ENCODE measurements around the gene B3GNT3. TPM values are rescaled to one million over a fixed set of nuclear protein-coding genes. Genes with fewer than 3 reads are reported as not detected.

Gene B3GNT3
- polyA plus RNA-seq, 3 donors = not detected

DNA sequence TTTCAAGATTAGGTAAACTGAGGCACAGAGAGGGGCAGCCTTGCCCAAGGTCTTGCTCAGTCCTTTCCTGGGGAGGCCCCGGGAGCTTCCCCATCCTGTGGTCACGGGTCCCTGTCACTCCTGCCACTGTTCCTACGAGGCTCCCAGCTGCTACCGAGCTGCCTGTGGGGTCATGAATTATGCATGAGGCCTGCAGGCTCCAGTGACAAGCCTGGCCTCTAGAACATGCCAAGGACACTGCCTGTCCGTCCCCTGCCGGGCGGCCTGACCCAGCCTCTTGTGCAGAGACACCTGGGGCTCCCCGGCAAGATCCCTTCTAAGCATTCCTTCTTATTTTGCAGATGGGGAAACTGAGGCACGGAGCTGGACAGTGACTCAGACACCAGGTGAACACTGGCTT is 41.0 kb upstream of the B3GNT3 start:
- H3K4me3 Mint-ChIP-seq = no peak overlapping the region
- Histone ChIP-seq H3K4me1 (ENCODE audit: control insufficient read depth in 1 of 2, insufficient read depth in 2 of 2, low read length in 2 of 2) (peaks cover 64 to 72% of the 10 kb centered on the region in 2 donors), H3K9me3 (replicated peaks in 1 of 2; ENCODE audit: control insufficient read depth in 1 of 2, insufficient read depth in 1 of 2, low read length in 2 of 2) (no peaks in the 10 kb centered on the region), H3K4me2 (replicated peaks; ENCODE audit: extremely low read depth, low read length, poor library complexity, severe bottlenecking) (peak overlapping the region; percentile 28), H2AFZ (ENCODE audit: insufficient read depth, low read depth, low read length, poor library complexity, severe bottlenecking) (no peak overlapping the region), H4K20me1 (ENCODE audit: insufficient read depth, low read length) (peaks cover 8% of the 10 kb centered on the region), H3K4me3 (replicated peaks in 1 of 3; ENCODE audit: low read depth in 2 of 3, low read length in 3 of 3) (peak overlapping the region in 1 of 3 experiments; percentile 1), H3K27me3 (ENCODE audit: control insufficient read depth in 2 of 2, insufficient read depth in 2 of 2, low read length in 2 of 2) (no peaks in the 10 kb centered on the region), H3K79me2 (ENCODE audit: insufficient read depth, low read length) (peaks cover 56% of the 10 kb centered on the region), H3K36me3 (replicated peaks in 1 of 2; ENCODE audit: control insufficient read depth in 1 of 2, insufficient read depth in 2 of 2, low read length in 2 of 2) (peaks cover 17 to 38% of the 10 kb centered on the region in 2 donors), H3K27ac (ENCODE audit: low read depth in 1 of 2, low read length in 2 of 2) (peak overlapping the region; percentile 65 to 76), H3K9ac (ENCODE audit: insufficient read depth, low read length, poor library complexity, severe bottlenecking) (no peak overlapping the region)
- WGBS (ENCODE audit: insufficient coverage) = 53% methylated on average over 9 of the region's 9 CpGs
- H3K4me1 Mint-ChIP-seq = peaks cover 58% of the 10 kb centered on the region
- no peak for DNase-seq
- peaks cover 34 to 51% of the 10 kb centered on the region in 2 donors for H3K36me3 Mint-ChIP-seq
- H3K27me3 Mint-ChIP-seq (ENCODE audit: low read depth in 3 of 3) = peaks cover 0 to 2% (median 1%) of the 10 kb centered on the region in 3 donors
- H3K9me3 Mint-ChIP-seq = no peaks in the 10 kb centered on the region
- intact Hi-C loops (cut with micrococcal nuclease) = no loop called here
- H3K27ac Mint-ChIP-seq = peak overlapping the region; percentile 18 to 93 (median 90)
- no peak for TF ChIP-seq CTCF (IDR thresholded peaks at IDR 0.05)

GRCh38 chr19:17754634-17755442 is 40.1 kb upstream of the B3GNT3 start:
- H3K27me3 Mint-ChIP-seq (ENCODE audit: low read depth in 3 of 3) = peaks cover 0 to 2% (median 1%) of the 10 kb centered on the region in 3 donors
- H3K27ac ChIP-seq (ENCODE audit: low read depth in 1 of 2, low read length in 2 of 2) = peak overlapping the region; percentile 65 to 76
- H3K4me3 ChIP-seq (replicated peaks in 1 of 3; ENCODE audit: low read depth in 2 of 3, low read length in 3 of 3) = peak overlapping the region in 1 of 3 experiments; percentile 30
- TF ChIP-seq CTCF (IDR thresholded peaks at IDR 0.05) = no peak
- peaks cover 39 to 58% of the 10 kb centered on the region in 2 donors for H3K36me3 Mint-ChIP-seq
- peaks cover 49% of the 10 kb centered on the region for H3K79me2 ChIP-seq (ENCODE audit: insufficient read depth, low read length)
- no peak overlapping the region for H2AFZ ChIP-seq (ENCODE audit: insufficient read depth, low read depth, low read length, poor library complexity, severe bottlenecking)
- H3K27me3 ChIP-seq (ENCODE audit: control insufficient read depth in 2 of 2, insufficient read depth in 2 of 2, low read length in 2 of 2) = no peaks in the 10 kb centered on the region
- peak overlapping the region; percentile 44 to 77 for H3K4me3 Mint-ChIP-seq
- peak in 2 of 3 donors; percentile 78 to 83 for DNase-seq
- H3K4me1 Mint-ChIP-seq = peaks cover 51% of the 10 kb centered on the region
- H3K9me3 Mint-ChIP-seq = no peaks in the 10 kb centered on the region
- WGBS (ENCODE audit: insufficient coverage) = 37% methylated on average over 4 of the region's 5 CpGs
- peaks cover 20 to 47% of the 10 kb centered on the region in 2 donors for H3K36me3 ChIP-seq (replicated peaks in 1 of 2; ENCODE audit: control insufficient read depth in 1 of 2, insufficient read depth in 2 of 2, low read length in 2 of 2)
- peak overlapping the region; percentile 83 to 93 (median 91) for H3K27ac Mint-ChIP-seq
- peaks cover 8% of the 10 kb centered on the region for H4K20me1 ChIP-seq (ENCODE audit: insufficient read depth, low read length)
- H3K9ac ChIP-seq (ENCODE audit: insufficient read depth, low read length, poor library complexity, severe bottlenecking) = peak overlapping the region; percentile 18
- H3K4me1 ChIP-seq (ENCODE audit: control insufficient read depth in 1 of 2, insufficient read depth in 2 of 2, low read length in 2 of 2) = peaks cover 55 to 63% of the 10 kb centered on the region in 2 donors
- no peaks in the 10 kb centered on the region for H3K9me3 ChIP-seq (replicated peaks in 1 of 2; ENCODE audit: control insufficient read depth in 1 of 2, insufficient read depth in 1 of 2, low read length in 2 of 2)
- intact Hi-C loops (cut with micrococcal nuclease) = no loop called here
- H3K4me2 ChIP-seq (replicated peaks; ENCODE audit: extremely low read depth, low read length, poor library complexity, severe bottlenecking) = peak overlapping the region; percentile 28
